Measurements from ENCODE around the gene ANKRD24. TPM values are rescaled to one million over a fixed set of nuclear protein-coding genes. Genes with fewer than 3 reads are reported as not detected.

The ANKRD24 gene
- total RNA-seq, 1 experiment from 2014 or later: 0.33 TPM

DNA sequence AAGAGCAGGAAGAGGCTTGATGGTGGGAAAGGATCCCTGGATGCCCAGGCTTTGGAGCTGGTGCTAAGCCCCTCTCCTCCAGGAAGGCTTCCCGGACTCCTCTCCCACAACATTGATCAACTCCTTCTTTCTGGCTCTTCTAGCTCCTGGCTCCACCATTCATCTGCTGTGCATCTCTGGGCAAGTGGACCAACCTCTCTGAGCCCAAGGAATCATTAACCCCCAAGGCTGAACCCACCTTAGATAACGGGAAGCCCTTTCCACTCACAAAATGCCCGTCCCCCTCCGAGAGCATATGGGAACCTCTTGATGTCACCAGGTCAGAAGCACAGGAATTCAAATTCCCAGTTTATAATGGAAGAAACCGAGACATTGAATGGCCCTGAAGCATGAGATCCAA, 5.3 kb upstream of the ANKRD24 start:
- ATAC-seq (no peak), DNase-seq (no peak)
- ChIA-PET POLR2A (ENCODE audit: unreplicated experiment) (no interaction called here), CTCF (no interaction called here)
- Histone ChIP-seq H3K79me2 (ENCODE audit: low read length) (peaks cover 12% of the 10 kb centered on the region), H3K27ac (ENCODE audit: low read length) (no peak overlapping the region), H3K9me2 (replicated peaks; ENCODE audit: low read length) (no peaks in the 10 kb centered on the region), H4K20me1 (ENCODE audit: low read length) (no peaks in the 10 kb centered on the region), H3K4me2 (ENCODE audit: low read length) (no peak overlapping the region), H3K27me3 (ENCODE audit: low read length) (no peaks in the 10 kb centered on the region), H3F3A (ENCODE audit: low read length, unreplicated experiment) (no peaks in the 10 kb centered on the region), H3K4me3 (ENCODE audit: low read length) (no peak overlapping the region), H2AFZ (ENCODE audit: low read length) (no peak overlapping the region), H3K9ac (ENCODE audit: low read length) (no peak overlapping the region), H3K9me3 (ENCODE audit: low read length) (no peaks in the 10 kb centered on the region), H3K36me3 (ENCODE audit: low read depth, low read length) (no peaks in the 10 kb centered on the region), H3K4me1 (ENCODE audit: insufficient read depth, low read length) (peaks cover 8% of the 10 kb centered on the region; the same call in 1 of the 2 replicates)
- intact Hi-C loops (cut with micrococcal nuclease): no loop called here
- BruUV-seq (replicated peaks): no TSS peak
- TF ChIP-seq, protein P1, sequence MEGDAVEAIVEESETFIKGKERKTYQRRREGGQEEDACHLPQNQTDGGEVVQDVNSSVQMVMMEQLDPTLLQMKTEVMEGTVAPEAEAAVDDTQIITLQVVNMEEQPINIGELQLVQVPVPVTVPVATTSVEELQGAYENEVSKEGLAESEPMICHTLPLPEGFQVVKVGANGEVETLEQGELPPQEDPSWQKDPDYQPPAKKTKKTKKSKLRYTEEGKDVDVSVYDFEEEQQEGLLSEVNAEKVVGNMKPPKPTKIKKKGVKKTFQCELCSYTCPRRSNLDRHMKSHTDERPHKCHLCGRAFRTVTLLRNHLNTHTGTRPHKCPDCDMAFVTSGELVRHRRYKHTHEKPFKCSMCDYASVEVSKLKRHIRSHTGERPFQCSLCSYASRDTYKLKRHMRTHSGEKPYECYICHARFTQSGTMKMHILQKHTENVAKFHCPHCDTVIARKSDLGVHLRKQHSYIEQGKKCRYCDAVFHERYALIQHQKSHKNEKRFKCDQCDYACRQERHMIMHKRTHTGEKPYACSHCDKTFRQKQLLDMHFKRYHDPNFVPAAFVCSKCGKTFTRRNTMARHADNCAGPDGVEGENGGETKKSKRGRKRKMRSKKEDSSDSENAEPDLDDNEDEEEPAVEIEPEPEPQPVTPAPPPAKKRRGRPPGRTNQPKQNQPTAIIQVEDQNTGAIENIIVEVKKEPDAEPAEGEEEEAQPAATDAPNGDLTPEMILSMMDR (conservative IDR thresholded peaks at IDR 0.05; ENCODE audit: low read depth, low read length): no peak
- no peak for TF ChIP-seq EZH2phosphoT487 (IDR thresholded peaks at IDR 0.05; ENCODE audit: borderline replicate concordance, low read length)
- no peak for TF ChIP-seq EZH2 (IDR thresholded peaks at IDR 0.05; ENCODE audit: low read length, unreplicated experiment)

DNA sequence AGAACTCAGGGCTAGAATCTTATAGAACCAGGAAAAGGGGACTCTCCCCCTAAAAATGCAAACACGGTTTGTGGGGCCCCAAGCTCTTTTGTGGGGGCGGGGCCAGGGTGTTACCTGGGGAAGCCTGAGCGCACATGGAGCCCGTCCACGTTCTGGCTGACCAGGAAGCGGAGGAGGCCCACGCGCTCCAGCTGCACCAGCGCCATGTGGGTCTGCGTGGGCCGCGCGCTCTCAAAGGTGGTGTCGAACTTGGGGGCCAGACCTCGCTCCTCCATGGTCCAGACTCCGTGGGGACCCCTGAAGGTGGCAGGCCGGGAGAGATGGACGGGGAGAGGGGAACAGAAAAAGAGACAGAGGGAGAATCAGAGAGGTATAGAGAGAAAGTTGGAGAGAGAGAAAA, 3.5 kb upstream of the ANKRD24 start:
- ATAC-seq (no peak), DNase-seq (no peak)
- H3K9me3 ChIP-seq (ENCODE audit: low read length): no peaks in the 10 kb centered on the region
- no peak overlapping the region for H3K4me2 ChIP-seq (ENCODE audit: low read length)
- POLR2A ChIA-PET (ENCODE audit: unreplicated experiment): no interaction called here
- CTCF ChIA-PET: no interaction called here
- H3K36me3 ChIP-seq (ENCODE audit: low read depth, low read length): no peaks in the 10 kb centered on the region
- peaks cover 8% of the 10 kb centered on the region; the same call in 1 of the 2 replicates for H3K4me1 ChIP-seq (ENCODE audit: insufficient read depth, low read length)
- H3K27ac ChIP-seq (ENCODE audit: low read length): no peak overlapping the region
- H3K27me3 ChIP-seq (ENCODE audit: low read length): no peaks in the 10 kb centered on the region
- no peaks in the 10 kb centered on the region for H4K20me1 ChIP-seq (ENCODE audit: low read length)
- H3K79me2 ChIP-seq (ENCODE audit: low read length): peaks cover 12% of the 10 kb centered on the region
- TF ChIP-seq EZH2 (IDR thresholded peaks at IDR 0.05; ENCODE audit: low read length, unreplicated experiment) (no peak), EZH2phosphoT487 (IDR thresholded peaks at IDR 0.05; ENCODE audit: borderline replicate concordance, low read length) (no peak)
- TF ChIP-seq, protein P1 (conservative IDR thresholded peaks at IDR 0.05; ENCODE audit: low read depth, low read length): no peak
- H3F3A ChIP-seq (ENCODE audit: low read length, unreplicated experiment): no peaks in the 10 kb centered on the region
- intact Hi-C loops (cut with micrococcal nuclease): no loop called here
- H3K9me2 ChIP-seq (replicated peaks; ENCODE audit: low read length): no peaks in the 10 kb centered on the region
- no peak overlapping the region for H3K9ac ChIP-seq (ENCODE audit: low read length)
- no TSS peak for BruUV-seq (replicated peaks)
- no peak overlapping the region for H2AFZ ChIP-seq (ENCODE audit: low read length)
- no peak overlapping the region for H3K4me3 ChIP-seq (ENCODE audit: low read length)

DNA sequence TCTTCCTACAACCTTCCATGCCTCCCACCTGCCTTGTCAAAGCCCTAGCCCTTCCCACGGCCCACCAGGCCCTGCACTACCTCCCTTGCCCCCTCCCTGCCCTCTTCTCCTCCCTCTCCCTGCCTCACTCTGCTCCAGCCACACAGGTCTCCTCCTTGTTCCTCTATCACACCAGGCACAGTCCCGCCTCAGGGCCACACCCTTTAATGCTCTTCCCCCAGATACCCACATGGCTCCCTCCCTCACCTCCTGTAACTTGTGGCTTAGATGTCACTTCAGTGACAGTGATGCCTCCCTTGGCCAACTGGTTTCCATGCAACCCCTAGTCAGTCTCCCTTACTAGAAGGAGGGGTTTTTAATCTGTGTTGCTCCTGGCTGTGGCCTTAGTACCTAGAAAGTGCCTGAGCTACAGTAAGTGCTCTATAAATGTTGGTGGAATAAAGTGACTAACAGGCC, 1.4 kb upstream of the ANKRD24 start:
- Histone ChIP-seq H3K4me3 (ENCODE audit: low read length) (peak overlapping the region; percentile 93; the same call in 1 of the 2 replicates), H3K36me3 (ENCODE audit: low read depth, low read length) (no peaks in the 10 kb centered on the region), H3F3A (ENCODE audit: low read length, unreplicated experiment) (no peaks in the 10 kb centered on the region), H3K9ac (ENCODE audit: low read length) (no peak overlapping the region), H3K27ac (ENCODE audit: low read length) (no peak overlapping the region), H3K9me3 (ENCODE audit: low read length) (no peaks in the 10 kb centered on the region), H2AFZ (ENCODE audit: low read length) (no peak overlapping the region), H3K79me2 (ENCODE audit: low read length) (peaks cover 12% of the 10 kb centered on the region), H3K4me1 (ENCODE audit: insufficient read depth, low read length) (peaks cover 8% of the 10 kb centered on the region; the same call in 1 of the 2 replicates), H3K4me2 (ENCODE audit: low read length) (peak overlapping the region; percentile 79), H3K9me2 (replicated peaks; ENCODE audit: low read length) (no peaks in the 10 kb centered on the region), H3K27me3 (ENCODE audit: low read length) (no peaks in the 10 kb centered on the region), H4K20me1 (ENCODE audit: low read length) (no peaks in the 10 kb centered on the region)
- no peak for DNase-seq
- ATAC-seq: no peak
- no peak for TF ChIP-seq EZH2 (IDR thresholded peaks at IDR 0.05; ENCODE audit: low read length, unreplicated experiment)
- TF ChIP-seq, protein P1 (conservative IDR thresholded peaks at IDR 0.05; ENCODE audit: low read depth, low read length): no peak
- TF ChIP-seq EZH2phosphoT487 (IDR thresholded peaks at IDR 0.05; ENCODE audit: borderline replicate concordance, low read length): no peak
- intact Hi-C loops (cut with micrococcal nuclease): no loop called here
- ChIA-PET POLR2A (ENCODE audit: unreplicated experiment) (no interaction called here), CTCF (no interaction called here)
- BruUV-seq (replicated peaks): no TSS peak
